DOHH2 (cell line): Measurements from ENCODE around the gene CNGA1.

Experiments
- H3F3A ChIP-seq: fragments of 200-600 bp; sonication (generic), shearing (Covaris generic); 2 replicates; pipeline ENCODE4 v1.6.0; 2016; ENCODE audit warnings: antibody characterized with exemption, mild to moderate bottlenecking; ENCODE audit not compliant: control insufficient read depth, insufficient read depth
- H3K27ac ChIP-seq: fragments of 200-600 bp; sonication (generic); 2 replicates; pipeline ENCODE4 v1.5.1; 2014; ENCODE audit warnings: low read depth, mild to moderate bottlenecking, low read length, moderate library complexity
- H3K27me3 ChIP-seq: fragments of 200-600 bp; sonication (generic); 2 replicates; pipeline ENCODE4 v1.6.1; 2014; ENCODE audit warnings: mild to moderate bottlenecking, low read length, mixed read lengths; ENCODE audit not compliant: control insufficient read depth
- H3K36me3 ChIP-seq: fragments of 200-600 bp; sonication (generic); 2 replicates; pipeline ENCODE4 v1.6.1; 2014; ENCODE audit warnings: mild to moderate bottlenecking, low read length, moderate library complexity, mixed read lengths; ENCODE audit not compliant: control insufficient read depth
- H3K4me1 ChIP-seq: fragments of 200-600 bp; sonication (generic); 2 replicates; pipeline ENCODE4 v1.6.1; 2014; ENCODE audit warnings: mild to moderate bottlenecking, low read length, mixed read lengths; ENCODE audit not compliant: control insufficient read depth
- H3K4me2 ChIP-seq: fragments of 200-600 bp; sonication (generic); 2 replicates; pipeline ENCODE4 v1.6.0; 2014; ENCODE audit warnings: mild to moderate bottlenecking, low read length, moderate library complexity
- H3K4me3 ChIP-seq: fragments of 200-600 bp; sonication (generic); 2 replicates; pipeline ENCODE4 v1.5.1; 2014; ENCODE audit warnings: mild to moderate bottlenecking, low read length, mixed read lengths
- H3K79me2 ChIP-seq: fragments of 200-600 bp; sonication (generic); 2 replicates; pipeline ENCODE4 v1.6.1; 2014; ENCODE audit warnings: mild to moderate bottlenecking, low read length, mixed read lengths; ENCODE audit not compliant: control insufficient read depth
- H3K9me2 ChIP-seq: fragments of 200-600 bp; sonication (generic); replicated peaks from 2 replicates; pipeline ENCODE4 v1.6.1; 2014; ENCODE audit warnings: mild to moderate bottlenecking, low read length, mixed read lengths; ENCODE audit not compliant: control insufficient read depth
- H3K9me3 ChIP-seq: fragments of 200-600 bp; sonication (generic); 2 replicates; pipeline ENCODE4 v1.6.1; 2014; ENCODE audit warnings: antibody characterized with exemption, low read length, mixed read lengths; ENCODE audit not compliant: control insufficient read depth, insufficient read depth
- H4K20me1 ChIP-seq: fragments of 200-600 bp; sonication (generic); 2 replicates; pipeline ENCODE4 v1.6.0; 2014; ENCODE audit warnings: low read depth, mild to moderate bottlenecking, antibody characterized with exemption, low read length, moderate library complexity; ENCODE audit not compliant: control insufficient read depth, insufficient read depth
- EZH2phosphoT487 ChIP-seq: fragments of 200-600 bp; sonication (generic); IDR thresholded peaks from 2 replicates; pipeline ENCODE4 v1.6.1; 2017; ENCODE audit warnings: borderline replicate concordance, mild to moderate bottlenecking, antibody characterized with exemption, low read length, moderate library complexity, mixed read lengths
- TF ChIP-seq, protein P1 (sequence below): fragments of 200-600 bp; sonication (generic); IDR thresholded peaks from one replicate; pipeline ENCODE4 v1.5.1; 2014; ENCODE audit warnings: antibody characterized with exemption, mild to moderate bottlenecking, low read depth, low read length; ENCODE audit not compliant: poor library complexity, severe bottlenecking

CNGA1 gene

DNA sequence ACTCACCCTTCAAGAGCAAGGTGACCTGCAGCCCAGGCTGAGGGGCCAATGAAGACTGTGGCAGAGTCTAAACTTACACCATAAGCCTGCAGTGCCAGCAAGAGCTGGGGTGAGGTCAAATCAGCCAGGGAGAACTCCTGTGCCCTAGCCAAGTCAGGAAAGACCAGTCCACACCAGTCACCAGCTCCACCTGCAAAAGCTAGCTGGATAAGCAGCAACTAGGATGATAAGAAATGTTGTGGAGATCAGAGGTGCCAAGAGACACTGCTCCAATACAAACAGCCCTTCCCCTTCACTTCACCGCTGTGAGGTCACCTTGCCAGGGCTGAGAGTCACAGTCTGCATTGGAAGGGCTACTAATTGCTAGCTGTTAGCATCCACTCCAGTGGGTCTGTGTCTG is 31.4 kb upstream of the CNGA1 start:
- peak overlapping the region; percentile 86 for H3K4me2 ChIP-seq

DNA sequence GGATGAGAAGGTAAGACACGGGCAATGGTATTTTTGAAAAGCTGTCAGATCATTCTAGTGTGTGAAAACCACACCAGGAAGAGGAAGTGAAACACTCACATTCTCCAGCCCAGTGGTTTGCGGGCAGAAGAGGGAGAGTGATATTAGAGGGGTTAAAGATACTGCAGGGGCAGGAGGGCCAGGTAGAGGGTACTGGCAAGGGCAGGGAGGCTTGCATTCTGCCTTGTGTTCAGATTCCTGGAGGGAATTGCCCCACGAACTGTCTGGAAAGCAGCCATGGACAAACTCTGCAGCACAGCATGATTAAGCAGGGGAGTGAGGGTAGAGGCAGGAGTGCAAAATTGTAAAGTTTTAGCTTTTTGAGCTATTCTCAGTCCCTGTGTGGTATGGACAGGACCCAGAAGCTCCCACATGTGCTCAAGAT is 31.0 kb upstream of the CNGA1 start:
- peak overlapping the region; percentile 60 for H3K4me3 ChIP-seq
- H3K4me2 ChIP-seq, result peak overlapping the region; percentile 86
- peak overlapping the region; percentile 43 for H3K27ac ChIP-seq
- peaks cover 9% of the 10 kb centered on the region for H3F3A ChIP-seq
- no peaks in the 10 kb centered on the region for H3K79me2 ChIP-seq
- peaks cover 78% of the 10 kb centered on the region for H3K4me1 ChIP-seq
- no peaks in the 10 kb centered on the region for H4K20me1 ChIP-seq
- no peaks in the 10 kb centered on the region for H3K27me3 ChIP-seq
- H3K9me2 ChIP-seq, result no peaks in the 10 kb centered on the region
- no peaks in the 10 kb centered on the region for H3K9me3 ChIP-seq
- no peaks in the 10 kb centered on the region for H3K36me3 ChIP-seq
- no peak for TF ChIP-seq EZH2phosphoT487
- TF ChIP-seq, protein P1, sequence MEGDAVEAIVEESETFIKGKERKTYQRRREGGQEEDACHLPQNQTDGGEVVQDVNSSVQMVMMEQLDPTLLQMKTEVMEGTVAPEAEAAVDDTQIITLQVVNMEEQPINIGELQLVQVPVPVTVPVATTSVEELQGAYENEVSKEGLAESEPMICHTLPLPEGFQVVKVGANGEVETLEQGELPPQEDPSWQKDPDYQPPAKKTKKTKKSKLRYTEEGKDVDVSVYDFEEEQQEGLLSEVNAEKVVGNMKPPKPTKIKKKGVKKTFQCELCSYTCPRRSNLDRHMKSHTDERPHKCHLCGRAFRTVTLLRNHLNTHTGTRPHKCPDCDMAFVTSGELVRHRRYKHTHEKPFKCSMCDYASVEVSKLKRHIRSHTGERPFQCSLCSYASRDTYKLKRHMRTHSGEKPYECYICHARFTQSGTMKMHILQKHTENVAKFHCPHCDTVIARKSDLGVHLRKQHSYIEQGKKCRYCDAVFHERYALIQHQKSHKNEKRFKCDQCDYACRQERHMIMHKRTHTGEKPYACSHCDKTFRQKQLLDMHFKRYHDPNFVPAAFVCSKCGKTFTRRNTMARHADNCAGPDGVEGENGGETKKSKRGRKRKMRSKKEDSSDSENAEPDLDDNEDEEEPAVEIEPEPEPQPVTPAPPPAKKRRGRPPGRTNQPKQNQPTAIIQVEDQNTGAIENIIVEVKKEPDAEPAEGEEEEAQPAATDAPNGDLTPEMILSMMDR, result no peak

More for the DNA sequence above, 31.4 kb upstream of the CNGA1 start:
- Histone ChIP-seq H3F3A (peaks cover 9% of the 10 kb centered on the region), H3K36me3 (no peaks in the 10 kb centered on the region), H4K20me1 (no peaks in the 10 kb centered on the region), H3K4me1 (peaks cover 73% of the 10 kb centered on the region), H3K27ac (peak overlapping the region; percentile 43), H3K27me3 (no peaks in the 10 kb centered on the region), H3K9me2 (no peaks in the 10 kb centered on the region), H3K79me2 (no peaks in the 10 kb centered on the region), H3K9me3 (no peaks in the 10 kb centered on the region), H3K4me3 (peak overlapping the region; percentile 60)
- no peak for TF ChIP-seq EZH2phosphoT487
- TF ChIP-seq, protein P1, result no peak

DNA sequence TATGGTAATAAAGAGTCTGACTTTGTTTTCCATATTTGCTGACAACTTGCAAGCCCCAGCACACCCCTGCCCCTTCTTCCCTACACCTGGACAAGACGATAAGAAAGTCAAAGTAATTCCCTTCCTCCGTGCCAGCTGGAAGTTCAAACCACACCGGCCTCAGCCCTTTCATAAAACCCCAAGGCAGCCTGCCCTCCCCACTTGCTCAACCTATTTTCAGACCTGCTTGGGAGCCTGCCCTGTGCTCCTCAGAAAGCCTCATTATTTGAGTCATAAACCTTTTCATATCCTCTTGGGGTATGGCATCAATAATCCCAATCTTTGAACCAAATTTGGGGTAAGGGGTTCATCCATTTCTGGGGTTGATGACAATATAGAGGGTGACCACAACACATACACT is 29.6 kb upstream of the CNGA1 start:
- Histone ChIP-seq H3K27ac (no peak overlapping the region), H3K9me2 (no peaks in the 10 kb centered on the region), H3K36me3 (no peaks in the 10 kb centered on the region), H3K27me3 (no peaks in the 10 kb centered on the region), H3K79me2 (no peaks in the 10 kb centered on the region), H4K20me1 (no peaks in the 10 kb centered on the region), H3K4me2 (peak overlapping the region; percentile 86), H3K4me1 (peaks cover 88% of the 10 kb centered on the region), H3F3A (peaks cover 9% of the 10 kb centered on the region), H3K4me3 (peak overlapping the region; percentile 60; the same call in 1 of the 2 replicates), H3K9me3 (no peaks in the 10 kb centered on the region)
- TF ChIP-seq EZH2phosphoT487, result no peak
- TF ChIP-seq, protein P1, result no peak

DNA sequence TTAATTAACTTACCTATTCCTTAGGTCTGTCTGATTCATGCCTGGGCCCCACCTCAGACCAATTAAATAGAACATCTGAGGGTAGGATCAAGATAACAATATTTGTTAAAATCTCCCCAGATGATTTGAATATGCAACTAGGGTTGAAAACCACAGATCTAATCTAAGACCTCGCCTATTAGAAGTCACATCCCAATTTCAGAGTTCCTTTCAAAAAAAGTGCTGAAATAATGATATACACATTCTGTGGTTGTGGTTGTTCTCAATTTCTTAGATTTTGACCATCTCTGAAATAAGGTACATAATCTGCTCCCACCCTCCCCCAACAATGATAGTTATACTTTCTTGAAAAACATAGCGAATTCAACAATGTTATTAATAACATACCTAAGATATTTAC is 27.8 kb upstream of the CNGA1 start:
- Histone ChIP-seq H3K27me3 (no peaks in the 10 kb centered on the region), H3F3A (peaks cover 9% of the 10 kb centered on the region), H3K79me2 (no peaks in the 10 kb centered on the region), H3K36me3 (no peaks in the 10 kb centered on the region), H3K9me2 (no peaks in the 10 kb centered on the region), H3K4me2 (peak overlapping the region; percentile 70), H3K4me1 (peaks cover 92% of the 10 kb centered on the region), H4K20me1 (no peaks in the 10 kb centered on the region), H3K27ac (no peak overlapping the region), H3K9me3 (no peaks in the 10 kb centered on the region), H3K4me3 (peak overlapping the region; percentile 56)
- TF ChIP-seq, protein P1, result no peak
- no peak for TF ChIP-seq EZH2phosphoT487
